Measurements from ENCODE around the gene CDH5. TPM values are rescaled to one million over a fixed set of nuclear protein-coding genes. Genes with fewer than 3 reads are reported as not detected.

CDH5 gene
- total RNA-seq, 1 donor from 2014 or later = not detected

- Histone ChIP-seq H3K27me3 (no peaks in the 10 kb centered on the region), H3K9me3 (ENCODE audit: low read depth) (no peaks in the 10 kb centered on the region), H3F3A (ENCODE audit: low read depth) (no peaks in the 10 kb centered on the region), H3K4me3 (no peak overlapping the region), H3K4me1 (no peaks in the 10 kb centered on the region), H3K79me2 (ENCODE audit: low read depth) (no peaks in the 10 kb centered on the region), H3K36me3 (no peaks in the 10 kb centered on the region), H4K20me1 (ENCODE audit: low read depth) (no peaks in the 10 kb centered on the region), H3K9ac (no peak overlapping the region), H3K4me2 (no peak overlapping the region), H3K27ac (no peak overlapping the region), H2AFZ (replicated peaks) (no peak overlapping the region)
- H3K36me3 Mint-ChIP-seq = no peaks in the 10 kb centered on the region
- no peaks in the 10 kb centered on the region for H3K9me3 Mint-ChIP-seq
- no peak for DNase-seq (ENCODE audit: low spot score)
- H3K27ac Mint-ChIP-seq = no peak overlapping the region
- H3K27me3 Mint-ChIP-seq (ENCODE audit: insufficient read depth, low read depth) = peaks cover 15% of the 10 kb centered on the region
- H3K4me3 Mint-ChIP-seq = no peak overlapping the region
- TF ChIP-seq EZH2phosphoT487 (IDR thresholded peaks at IDR 0.05) = no peak
- TF ChIP-seq EZH2 (IDR thresholded peaks at IDR 0.05) = no peak
- no peak for TF ChIP-seq CTCF (IDR thresholded peaks at IDR 0.05)
- H3K4me1 Mint-ChIP-seq = peaks cover 5% of the 10 kb centered on the region
Observed at GRCh38 chr16:66391726-66392670, 25.5 kb downstream of the CDH5 start.

GRCh38 chr16:66395806-66396555 is 29.5 kb downstream of the CDH5 start:
- H3K4me1 ChIP-seq = peaks cover 8% of the 10 kb centered on the region
- H3K4me3 ChIP-seq = no peak overlapping the region
- no peak overlapping the region for H2AFZ ChIP-seq (replicated peaks)
- H3F3A ChIP-seq (ENCODE audit: low read depth) = peaks cover 6% of the 10 kb centered on the region
- Mint-ChIP-seq H3K9me3 (no peaks in the 10 kb centered on the region), H3K4me3 (no peak overlapping the region), H3K27ac (no peak overlapping the region), H3K27me3 (ENCODE audit: insufficient read depth, low read depth) (peaks cover 22% of the 10 kb centered on the region), H3K36me3 (no peaks in the 10 kb centered on the region), H3K4me1 (peaks cover 8% of the 10 kb centered on the region)
- no peak for DNase-seq (ENCODE audit: low spot score)
- H3K36me3 ChIP-seq = no peaks in the 10 kb centered on the region
- H4K20me1 ChIP-seq (ENCODE audit: low read depth) = no peaks in the 10 kb centered on the region
- H3K27me3 ChIP-seq = no peaks in the 10 kb centered on the region
- no peak overlapping the region for H3K9ac ChIP-seq
- H3K9me3 ChIP-seq (ENCODE audit: low read depth) = no peaks in the 10 kb centered on the region
- no peak overlapping the region for H3K4me2 ChIP-seq
- H3K79me2 ChIP-seq (ENCODE audit: low read depth) = no peaks in the 10 kb centered on the region
- no peak for TF ChIP-seq EZH2 (IDR thresholded peaks at IDR 0.05)
- no peak for TF ChIP-seq CTCF (IDR thresholded peaks at IDR 0.05)
- TF ChIP-seq EZH2phosphoT487 (IDR thresholded peaks at IDR 0.05) = no peak
- H3K27ac ChIP-seq = no peak overlapping the region

- no peak overlapping the region for H3K4me3 Mint-ChIP-seq
- no peak for DNase-seq (ENCODE audit: low spot score)
Observed at GRCh38 chr16:66397736-66398433, 31.4 kb downstream of the CDH5 start.

More at GRCh38 chr16:66397736-66398433, 31.4 kb downstream of the CDH5 start:
- TF ChIP-seq EZH2phosphoT487 (IDR thresholded peaks at IDR 0.05) (no peak), CTCF (IDR thresholded peaks at IDR 0.05) (no peak), EZH2 (IDR thresholded peaks at IDR 0.05) (no peak)
- Histone ChIP-seq H2AFZ (replicated peaks) (no peak overlapping the region), H3K9me3 (ENCODE audit: low read depth) (no peaks in the 10 kb centered on the region), H4K20me1 (ENCODE audit: low read depth) (no peaks in the 10 kb centered on the region), H3K4me3 (no peak overlapping the region), H3K4me1 (peaks cover 8% of the 10 kb centered on the region), H3F3A (ENCODE audit: low read depth) (peaks cover 6% of the 10 kb centered on the region), H3K27ac (no peak overlapping the region), H3K4me2 (no peak overlapping the region), H3K79me2 (ENCODE audit: low read depth) (no peaks in the 10 kb centered on the region), H3K27me3 (no peaks in the 10 kb centered on the region), H3K36me3 (no peaks in the 10 kb centered on the region), H3K9ac (no peak overlapping the region)
- H3K27ac Mint-ChIP-seq = no peak overlapping the region
- H3K9me3 Mint-ChIP-seq = no peaks in the 10 kb centered on the region
- no peaks in the 10 kb centered on the region for H3K36me3 Mint-ChIP-seq
- peaks cover 12% of the 10 kb centered on the region for H3K4me1 Mint-ChIP-seq
- H3K27me3 Mint-ChIP-seq (ENCODE audit: insufficient read depth, low read depth) = peaks cover 19% of the 10 kb centered on the region

Measured in neural progenitor cell (in vitro differentiated cells).